ENCODE measurements around the gene CCL18. TPM values are rescaled to one million over a fixed set of nuclear protein-coding genes. Genes with fewer than 3 reads are reported as not detected.
"Not testable (repeated sequence)": the region's sequence is repeated elsewhere in the genome, so short reads cannot be mapped to it uniquely, and the experiment has no call there.

The CCL18 gene
- not detected in 2 replicates for total RNA-seq
- long read RNA-seq = 0 reads

- H3K4me3 Mint-ChIP-seq (ENCODE audit: low read depth) = no peak within 1 kb of the TSS
- H3K9me3 Mint-ChIP-seq (ENCODE audit: low read depth) = no peaks in the 10 kb centered on the region
- TF ChIP-seq CTCF (IDR thresholded peaks at IDR 0.05; ENCODE audit: unreplicated experiment) = no peak
- DNase-seq (ENCODE audit: low spot score, unreplicated experiment) = no peak
- no peaks in the 10 kb centered on the region for H3K27me3 Mint-ChIP-seq
- no peak within 1 kb of the TSS for H3K27ac Mint-ChIP-seq
- H3K4me1 Mint-ChIP-seq (ENCODE audit: low read depth) = no peaks in the 10 kb centered on the region
- no peaks in the 10 kb centered on the region for H3K36me3 Mint-ChIP-seq (ENCODE audit: insufficient read depth)
These were observed at the start of gene CCL18 for GRCh38 chr17:36063786-36064541. TSS of gene CCL18 (plus strand) at chr17:36064272. CDS start at chr17:36064343, 71 bp downstream.

- no peak overlapping the region for H3K4me3 Mint-ChIP-seq (ENCODE audit: low read depth)
- TF ChIP-seq CTCF (IDR thresholded peaks at IDR 0.05; ENCODE audit: unreplicated experiment) = no peak
- no peak overlapping the region for H3K27ac Mint-ChIP-seq
- H3K4me1 Mint-ChIP-seq (ENCODE audit: low read depth) = no peaks in the 10 kb centered on the region
- H3K9me3 Mint-ChIP-seq (ENCODE audit: low read depth) = peaks cover 27% of the 10 kb centered on the region
- peaks cover 3% of the 10 kb centered on the region for H3K36me3 Mint-ChIP-seq (ENCODE audit: insufficient read depth)
- DNase-seq (ENCODE audit: low spot score, unreplicated experiment) = no peak
- H3K27me3 Mint-ChIP-seq = no peaks in the 10 kb centered on the region
These were observed 49.1 kb upstream of the CCL18 start for GRCh38 chr17:36014946-36015345.

GRCh38 chr17:36015895-36016294, 48.2 kb upstream of the CCL18 start:
- not testable (repeated sequence) for H3K27me3 Mint-ChIP-seq; H3K4me1 Mint-ChIP-seq (ENCODE audit: low read depth); H3K4me3 Mint-ChIP-seq (ENCODE audit: low read depth); H3K36me3 Mint-ChIP-seq (ENCODE audit: insufficient read depth); H3K27ac Mint-ChIP-seq; DNase-seq (ENCODE audit: low spot score, unreplicated experiment)
- peaks cover 27% of the 10 kb centered on the region for H3K9me3 Mint-ChIP-seq (ENCODE audit: low read depth)

DNA sequence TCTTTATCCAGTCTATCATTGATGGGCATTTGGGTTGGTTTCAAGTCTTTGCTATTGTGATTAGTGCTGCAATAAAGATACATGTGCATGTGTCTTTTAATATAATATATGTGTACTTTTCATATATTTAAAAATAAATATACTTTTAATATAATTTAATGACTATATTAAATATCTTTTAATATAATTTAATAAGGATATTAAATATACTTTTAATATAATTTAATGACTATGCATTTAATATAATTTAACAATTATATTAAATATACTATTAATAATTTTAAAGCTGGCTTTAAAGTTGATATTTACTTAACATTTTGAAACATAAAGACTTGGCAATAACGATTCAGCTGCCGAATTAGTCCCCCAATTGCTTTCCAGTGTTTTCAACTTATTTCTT, 47.5 kb upstream of the CCL18 start:
- H3K9me3 Mint-ChIP-seq (ENCODE audit: low read depth) = peaks cover 21% of the 10 kb centered on the region
- peaks cover 9% of the 10 kb centered on the region for H3K4me1 Mint-ChIP-seq (ENCODE audit: low read depth)
- H3K36me3 Mint-ChIP-seq (ENCODE audit: insufficient read depth) = no peaks in the 10 kb centered on the region
- H3K4me3 Mint-ChIP-seq (ENCODE audit: low read depth) = no peak overlapping the region
- no peak for DNase-seq (ENCODE audit: low spot score, unreplicated experiment)
- no peak for TF ChIP-seq CTCF (IDR thresholded peaks at IDR 0.05; ENCODE audit: unreplicated experiment)
- no peaks in the 10 kb centered on the region for H3K27me3 Mint-ChIP-seq
- H3K27ac Mint-ChIP-seq = no peak overlapping the region

GRCh38 chr17:36017799-36018198, 46.3 kb upstream of the CCL18 start, which contains the start of gene CCL23:
TSS of gene CCL23 (minus strand) at chr17:36017972. CDS start at chr17:36017897, 75 bp downstream.
- Mint-ChIP-seq H3K9me3 (ENCODE audit: low read depth) (peaks cover 13% of the 10 kb centered on the region), H3K4me3 (ENCODE audit: low read depth) (no peak within 1 kb of the TSS), H3K4me1 (ENCODE audit: low read depth) (peaks cover 9% of the 10 kb centered on the region), H3K27me3 (no peaks in the 10 kb centered on the region), H3K36me3 (ENCODE audit: insufficient read depth) (no peaks in the 10 kb centered on the region), H3K27ac (no peak within 1 kb of the TSS)
- no peak for DNase-seq (ENCODE audit: low spot score, unreplicated experiment)
- no peak for TF ChIP-seq CTCF (IDR thresholded peaks at IDR 0.05; ENCODE audit: unreplicated experiment)

GRCh38 chr17:36019423-36019822, 44.6 kb upstream of the CCL18 start:
- H3K27me3 Mint-ChIP-seq = no peaks in the 10 kb centered on the region
- H3K27ac Mint-ChIP-seq = no peak overlapping the region
- no peaks in the 10 kb centered on the region for H3K36me3 Mint-ChIP-seq (ENCODE audit: insufficient read depth)

More at GRCh38 chr17:36019423-36019822, 44.6 kb upstream of the CCL18 start:
- Mint-ChIP-seq H3K9me3 (ENCODE audit: low read depth) (peaks cover 6% of the 10 kb centered on the region), H3K4me3 (ENCODE audit: low read depth) (no peak overlapping the region), H3K4me1 (ENCODE audit: low read depth) (peaks cover 9% of the 10 kb centered on the region)
- no peak for DNase-seq (ENCODE audit: low spot score, unreplicated experiment)
- TF ChIP-seq CTCF (IDR thresholded peaks at IDR 0.05; ENCODE audit: unreplicated experiment) = no peak
